ENCODE results near the gene KLF3. TPM values are rescaled to one million over a fixed set of nuclear protein-coding genes. Genes with fewer than 3 reads are reported as not detected.
A peak's percentile ranks its signal among the peaks of the same experiment; 100 is the strongest.
"Not testable (repeated sequence)": the region's sequence is repeated elsewhere in the genome, so short reads cannot be mapped to it uniquely, and the experiment has no call there.

Gene KLF3
- total RNA-seq (2014; rRNA removed; shearing (Covaris generic)) = 6.4 and 8.9 TPM in 2 replicates

DNA sequence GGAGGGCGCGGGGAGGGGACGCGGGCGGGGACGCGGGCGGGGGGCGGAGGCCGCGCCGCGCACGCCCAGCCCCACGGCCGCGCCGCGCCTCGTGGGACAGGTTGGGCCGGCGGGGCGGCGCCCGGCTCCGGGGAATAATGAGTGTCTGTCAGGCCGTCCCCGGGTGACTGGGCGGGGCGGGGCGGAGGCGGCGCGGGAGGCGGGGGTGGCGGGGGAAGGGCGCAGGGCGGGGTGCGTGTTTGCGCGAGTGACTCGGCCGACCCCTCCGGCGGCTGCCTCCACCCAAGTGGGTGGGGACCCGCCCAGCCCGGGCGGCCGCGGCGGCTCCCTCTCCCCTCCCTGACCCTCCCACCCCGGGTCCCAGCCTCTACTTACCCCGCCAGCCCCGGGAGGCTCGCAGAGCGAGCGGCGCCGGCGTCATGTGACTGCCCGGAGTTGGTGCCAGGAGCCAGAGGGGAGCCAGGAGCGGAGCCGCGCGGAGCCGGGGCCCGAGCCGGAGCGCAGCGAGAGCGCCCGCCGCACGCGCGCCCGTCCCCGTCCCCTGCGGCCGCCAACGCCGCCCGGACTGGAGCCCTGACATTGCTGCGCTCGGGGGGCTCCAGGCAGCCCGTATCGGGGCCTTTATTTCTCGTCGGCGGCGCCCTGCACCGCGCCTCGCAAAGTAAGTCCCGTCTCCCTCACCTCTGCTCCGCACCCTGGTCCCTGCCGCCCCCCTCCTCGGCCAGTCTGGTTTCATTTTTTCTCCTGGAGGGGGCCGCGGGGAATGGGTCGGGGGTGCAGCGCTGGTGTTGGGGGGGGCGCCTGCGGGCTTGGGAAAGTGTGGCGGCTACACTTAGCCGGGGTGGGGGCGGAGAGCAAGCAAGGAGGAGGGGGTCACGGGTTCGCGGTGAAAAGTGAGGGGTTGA, at the start of gene KLF3:
Gene KLF3, plus strand, starts transcription at position 399 of the 905 bp plus-strand sequence. CDS start 16,427 bp downstream, outside the sequence.
- peak; percentile 65 for DNase-seq (ENCODE audit: low spot score)

GRCh38 chr4:38614231-38614630, 49.8 kb upstream of the KLF3 start:
- DNase-seq (ENCODE audit: low spot score) = no peak

DNA sequence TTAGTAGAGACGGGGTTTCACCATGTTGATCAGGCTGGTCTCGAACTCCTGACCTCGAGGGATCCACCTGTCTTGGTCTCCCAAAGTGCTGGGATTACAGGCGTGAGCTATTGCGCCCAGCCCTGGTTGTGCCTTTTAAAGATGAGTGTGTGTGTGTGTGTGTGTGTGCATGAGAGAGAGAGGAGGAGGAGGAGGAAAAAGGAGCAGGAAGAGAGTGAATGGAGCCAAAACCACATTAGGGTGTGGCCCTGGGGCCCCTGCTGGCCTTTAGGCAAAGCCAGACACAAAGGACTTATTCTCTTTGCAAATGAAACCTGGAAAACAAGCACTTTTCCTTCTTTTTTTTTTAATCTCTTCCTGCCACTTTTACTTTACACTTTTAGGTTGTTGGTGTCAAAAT, 48.2 kb upstream of the KLF3 start:
- DNase-seq (ENCODE audit: low spot score) = peak; percentile 30

- no peak for DNase-seq (ENCODE audit: low spot score)
Measured at GRCh38 chr4:38618505-38618904, 45.5 kb upstream of the KLF3 start.

GRCh38 chr4:38619316-38619715, 44.7 kb upstream of the KLF3 start:
- no peak for DNase-seq (ENCODE audit: low spot score)

- DNase-seq (ENCODE audit: low spot score) = no peak
Measured at GRCh38 chr4:38620065-38620464, 43.9 kb upstream of the KLF3 start.

DNA sequence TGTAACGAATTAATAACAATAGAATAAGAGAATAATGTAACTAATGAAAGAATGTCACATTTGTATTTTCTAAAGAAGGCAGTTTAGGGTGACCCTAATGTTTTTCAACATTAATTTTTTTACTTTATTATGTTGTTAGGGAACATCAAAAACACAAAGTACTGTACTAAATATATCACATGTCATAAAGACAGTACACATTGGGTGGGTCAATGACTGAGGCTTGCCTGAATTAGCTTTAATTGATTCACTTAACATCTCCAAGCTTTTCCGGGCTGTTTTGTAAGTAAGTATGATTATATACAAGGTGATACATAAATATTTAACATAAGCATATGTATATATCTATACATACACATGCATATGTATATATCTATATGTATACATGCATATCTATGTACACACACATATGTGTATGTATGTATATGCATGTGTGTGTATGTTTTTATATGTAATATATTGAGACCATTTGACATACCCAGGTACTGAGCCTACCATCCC, 43.4 kb upstream of the KLF3 start:
- no peak for DNase-seq (ENCODE audit: low spot score)

GRCh38 chr4:38621028-38621684, 42.8 kb upstream of the KLF3 start:
- peak; percentile 56 for DNase-seq (ENCODE audit: low spot score)

DNA sequence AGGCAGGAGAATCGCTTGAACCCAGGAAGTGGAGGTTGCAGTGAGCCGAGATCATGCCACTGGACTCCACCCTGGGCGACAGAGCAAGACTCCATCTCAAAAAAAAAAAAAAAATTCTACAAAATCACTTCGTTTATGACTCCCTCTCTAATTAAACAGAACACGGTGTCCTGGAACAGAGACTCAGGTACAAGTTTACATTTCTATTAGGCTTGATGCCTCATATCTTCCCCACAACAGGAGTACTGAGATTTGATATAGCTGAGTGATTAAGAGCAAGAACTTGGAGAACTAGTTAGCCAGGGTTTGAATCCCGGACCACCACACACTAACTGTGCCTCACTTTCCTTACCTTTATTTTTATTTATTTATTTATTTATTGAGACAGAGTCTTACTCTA, 42.2 kb upstream of the KLF3 start:
- no peak for DNase-seq (ENCODE audit: low spot score)

DNA sequence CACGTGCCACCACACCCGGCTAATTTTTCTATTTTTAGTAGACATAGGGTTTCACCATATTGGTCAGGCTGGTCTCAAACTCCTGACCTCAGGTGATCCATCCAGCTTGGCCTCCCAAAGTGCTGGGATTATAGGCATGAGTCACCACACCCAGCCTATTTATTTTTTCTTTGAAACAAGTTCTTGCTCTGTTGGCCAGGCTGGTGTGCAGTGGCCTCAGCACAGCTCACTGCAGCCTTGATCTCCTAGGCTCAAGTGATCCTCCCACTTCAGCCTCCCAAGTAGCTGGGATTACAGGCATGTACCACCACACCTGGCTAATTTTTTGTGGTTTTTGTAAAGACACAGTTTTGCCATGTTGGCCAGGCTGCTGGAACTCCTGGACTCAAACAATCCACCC, 41.7 kb upstream of the KLF3 start:
- not testable (repeated sequence) for DNase-seq (ENCODE audit: low spot score)

- DNase-seq (ENCODE audit: low spot score) = no peak
Measured at GRCh38 chr4:38623260-38623659, 40.7 kb upstream of the KLF3 start.

DNA sequence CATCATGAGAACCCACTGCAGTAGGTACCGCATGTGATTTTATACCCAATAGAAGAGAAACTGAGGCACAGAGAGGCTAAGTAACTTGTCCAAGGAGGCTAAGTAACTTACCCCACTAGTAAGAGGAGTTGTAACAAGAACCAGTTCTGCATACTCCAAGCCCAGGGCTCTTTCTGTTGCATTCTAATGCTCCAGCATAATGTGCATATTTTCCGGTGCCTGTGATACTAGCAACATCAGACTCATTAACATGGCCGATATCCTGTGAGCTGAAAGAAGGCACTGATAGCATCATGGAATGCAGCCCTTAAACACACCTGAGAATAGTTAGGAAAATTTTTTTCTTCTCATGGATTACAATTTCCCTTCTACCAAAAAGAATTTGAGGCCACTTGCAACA, 39.7 kb upstream of the KLF3 start:
- no peak for DNase-seq (ENCODE audit: low spot score)

DNA sequence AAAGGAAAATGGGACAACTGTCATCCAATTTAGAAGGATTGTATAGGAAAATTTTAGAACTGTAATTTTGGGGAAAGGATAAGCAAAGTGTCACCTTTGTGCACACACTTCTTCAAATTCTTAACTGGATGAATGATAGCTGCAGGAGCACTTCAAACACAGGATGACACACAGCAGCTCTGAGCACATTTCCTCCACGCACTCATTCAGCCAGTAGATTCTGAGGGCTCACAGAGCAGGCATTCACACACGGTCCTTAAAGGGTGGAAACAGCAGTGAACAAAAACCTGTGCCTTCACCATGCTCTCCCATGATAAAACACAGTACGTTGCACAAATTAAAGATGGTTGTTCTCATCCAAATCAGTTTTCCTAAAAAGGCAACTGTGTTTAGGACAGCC, 38.5 kb upstream of the KLF3 start:
- no peak for DNase-seq (ENCODE audit: low spot score)

GRCh38 chr4:38626901-38627444, 37.0 kb upstream of the KLF3 start:
- not testable (repeated sequence) for DNase-seq (ENCODE audit: low spot score)

DNA sequence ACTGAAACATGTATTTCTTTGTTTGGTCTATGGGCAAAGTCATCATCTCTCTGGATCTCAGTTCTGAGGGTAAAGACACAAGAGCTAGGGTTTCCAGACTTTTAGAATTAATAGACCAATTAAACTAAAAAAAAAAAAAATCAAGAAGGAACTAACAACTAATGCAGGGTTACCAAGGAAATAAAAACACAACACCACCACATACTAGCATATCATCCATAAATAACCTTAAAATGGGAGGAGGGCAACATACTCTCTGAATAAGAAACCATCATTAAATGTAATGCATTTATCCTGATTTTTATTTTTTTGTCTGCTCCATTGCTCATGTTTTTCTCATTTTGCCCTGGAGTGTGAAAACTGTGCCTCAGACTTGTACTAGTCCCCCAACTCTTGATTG, 33.5 kb upstream of the KLF3 start:
- DNase-seq (ENCODE audit: low spot score) = no peak

DNA sequence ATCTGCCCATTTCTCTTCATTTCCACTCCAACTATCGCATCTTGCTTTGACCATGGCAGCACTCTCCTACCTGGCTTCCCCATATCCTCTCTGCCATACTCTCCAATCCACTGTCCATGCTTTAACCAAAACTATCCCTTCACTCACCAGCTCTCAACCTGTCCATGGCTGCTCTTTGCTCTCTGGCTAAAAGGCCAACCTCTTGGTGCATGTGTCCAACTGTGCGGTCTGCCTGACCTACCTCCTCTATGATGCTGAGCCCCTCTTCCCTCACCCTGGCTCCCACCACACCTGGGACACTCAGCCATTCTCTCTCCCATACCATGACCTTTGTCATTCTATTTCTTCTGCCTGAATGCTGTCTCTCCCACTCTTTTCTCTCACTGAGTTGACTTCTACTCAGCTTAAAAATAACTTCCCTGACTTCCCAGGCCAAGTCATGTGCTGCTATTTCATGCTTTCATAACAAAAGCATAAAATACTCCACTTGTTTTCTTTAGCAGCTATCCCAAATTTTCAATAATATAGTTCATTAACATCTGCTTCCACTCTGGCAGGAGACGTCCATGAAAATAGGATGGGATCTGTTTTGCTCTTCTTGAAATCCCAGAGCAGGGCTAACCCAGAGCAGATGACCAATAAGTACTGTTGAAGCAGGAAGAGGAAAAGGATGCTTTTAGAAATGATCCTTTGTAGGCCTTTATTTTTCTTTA, 29.8 kb upstream of the KLF3 start:
- no peak for DNase-seq (ENCODE audit: low spot score)

DNA sequence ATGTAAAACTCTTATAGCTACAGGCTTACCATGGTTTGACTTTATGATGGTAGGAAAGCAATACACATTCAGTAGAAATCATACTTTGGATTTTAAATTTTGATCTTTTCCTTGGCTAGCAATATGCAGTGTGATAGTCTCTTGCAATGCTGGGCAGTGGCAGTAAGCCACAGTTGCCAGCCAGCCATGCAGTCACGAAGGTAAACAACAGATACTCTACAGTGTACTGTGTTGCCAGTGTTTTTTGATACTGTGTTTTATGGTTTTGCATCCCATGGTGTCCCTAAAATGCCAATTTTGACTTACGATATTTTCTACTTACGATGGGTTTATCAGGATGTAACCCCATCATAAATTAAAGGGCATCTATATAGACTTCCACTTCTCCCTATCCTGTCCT, 24.8 kb upstream of the KLF3 start:
- no peak for DNase-seq (ENCODE audit: low spot score)

GRCh38 chr4:38641811-38642210, 22.2 kb upstream of the KLF3 start:
- DNase-seq (ENCODE audit: low spot score) = no peak

GRCh38 chr4:38644201-38644600, 19.8 kb upstream of the KLF3 start:
- DNase-seq (ENCODE audit: low spot score) = no peak

- no peak for DNase-seq (ENCODE audit: low spot score)
Measured at GRCh38 chr4:38647101-38647819, 16.7 kb upstream of the KLF3 start.

DNA sequence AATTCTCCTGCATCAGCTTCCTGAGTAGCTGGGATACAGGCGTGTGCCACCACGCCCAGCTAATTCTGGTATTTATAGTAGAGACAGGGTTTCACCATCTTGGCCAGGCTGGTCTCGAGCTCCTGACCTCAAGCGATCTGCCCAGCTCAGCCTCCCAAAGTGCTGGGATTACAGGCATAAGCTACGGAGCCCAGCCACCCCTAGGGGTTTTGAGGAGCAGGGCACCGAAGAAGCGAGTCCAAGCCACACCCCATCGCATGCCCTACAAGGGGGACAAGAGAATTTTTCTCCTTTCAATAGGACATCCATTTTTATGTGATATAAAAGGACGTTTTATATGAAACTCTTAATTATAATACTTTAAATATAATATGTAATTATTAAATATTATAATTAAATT, 13.9 kb upstream of the KLF3 start:
- no peak for DNase-seq (ENCODE audit: low spot score)
